Renal cortical epithelial cell (primary cell): ENCODE measurements around the gene PHLDA2. TPM values are rescaled to one million over a fixed set of nuclear protein-coding genes. Genes with fewer than 3 reads are reported as not detected.
"Not testable (repeated sequence)": the region's sequence is repeated elsewhere in the genome, so short reads cannot be mapped to it uniquely, and the experiment has no call there.

Experiments
- DNase-seq: peaks from one replicate; pipeline ENCODE4 v3.0.0-alpha.2; 2011; ENCODE audit warnings: low read depth
- total RNA-seq: library from RNA; depleted of rRNA; stranded (reverse); fragments of >200 nt; gene quantifications from 2 replicates; pipeline ENCODE4 v1.2.3, GENCODE V29; 2014

Gene PHLDA2
- total RNA-seq, 1 donor from 2014 or later: 2.0 TPM

- DNase-seq: peak; percentile 76
Measured at GRCh38 chr11:2945031-2945756, 16.0 kb upstream of the PHLDA2 start.

GRCh38 chr11:2944530-2944929 lies 15.3 kb upstream of the PHLDA2 start:
- no peak for DNase-seq

- DNase-seq: no peak
Measured at GRCh38 chr11:2943711-2944118, 14.5 kb upstream of the PHLDA2 start.

- no peak for DNase-seq
Measured at GRCh38 chr11:2942872-2943710, 13.9 kb upstream of the PHLDA2 start.

GRCh38 chr11:2942447-2942846 lies 13.2 kb upstream of the PHLDA2 start:
- no peak for DNase-seq

GRCh38 chr11:2940921-2941821 lies 12.0 kb upstream of the PHLDA2 start:
- peak; percentile 69 for DNase-seq

- peak; percentile 65 for DNase-seq
Measured at GRCh38 chr11:2940147-2940920, 11.1 kb upstream of the PHLDA2 start.

- DNase-seq: not testable (repeated sequence)
Measured at GRCh38 chr11:2938458-2939418, 9.5 kb upstream of the PHLDA2 start.

GRCh38 chr11:2937641-2938457 lies 8.6 kb upstream of the PHLDA2 start:
- DNase-seq: not testable (repeated sequence)

GRCh38 chr11:2934611-2935239 lies 5.5 kb upstream of the PHLDA2 start:
- no peak for DNase-seq

GRCh38 chr11:2934021-2934550 lies 4.9 kb upstream of the PHLDA2 start:
- DNase-seq: no peak

- peak; percentile 83 for DNase-seq
Measured at GRCh38 chr11:2933375-2934020, 4.3 kb upstream of the PHLDA2 start.

- peak; percentile 71 for DNase-seq
Measured at GRCh38 chr11:2932850-2933251, 3.6 kb upstream of the PHLDA2 start.

GRCh38 chr11:2931771-2932738 lies 2.8 kb upstream of the PHLDA2 start:
- DNase-seq: no peak

- DNase-seq: no peak
Measured at GRCh38 chr11:2931420-2931746, 2.2 kb upstream of the PHLDA2 start.

GRCh38 chr11:2930704-2931419 lies 1.6 kb upstream of the PHLDA2 start:
- peak; percentile 74 for DNase-seq
